Liver (tissue), 2 donors: ENCODE data around the gene ADPGK.

Experiments used
- CTCF ChIP-seq: fragments of 150-350 bp; IDR thresholded peaks from 2 replicates; pipeline ENCODE4 v1.5.1; 2017; ENCODE audit warnings: improper control_type of control experiment, low read depth, low read length; ENCODE audit not compliant: missing input control
- FOXA1 ChIP-seq: IDR thresholded peaks from 2 replicates; pipeline ENCODE4 v1.6.1; 2016; ENCODE audit warnings: antibody characterized with exemption
- donor health status: healthy.

- TF ChIP-seq CTCF (no peak), FOXA1 (no peak)
Measured at GRCh38 chr15:72803006-72803405, 19.4 kb upstream of the ADPGK start.
